Measurements from ENCODE around the gene NAALADL2. TPM values are rescaled to one million over a fixed set of nuclear protein-coding genes. Genes with fewer than 3 reads are reported as not detected.

NAALADL2 gene
- total RNA-seq, 1 experiment from 2014 or later = 3.1 TPM

GRCh38 chr3:175619369-175619768, 760.2 kb downstream of the NAALADL2 start:
- H3K4me3 ChIP-seq = no peak overlapping the region
- no peaks in the 10 kb centered on the region for H3K4me1 ChIP-seq
- H3K36me3 ChIP-seq = no peaks in the 10 kb centered on the region
- H3K27ac ChIP-seq = no peak overlapping the region
- no peak for DNase-seq
- H3K9me3 ChIP-seq (replicated peaks) = no peaks in the 10 kb centered on the region
- no peaks in the 10 kb centered on the region for H3K27me3 ChIP-seq

GRCh38 chr3:175620093-175620492, 761.0 kb downstream of the NAALADL2 start:
- DNase-seq = no peak
- no peaks in the 10 kb centered on the region for H3K27me3 ChIP-seq
- H3K27ac ChIP-seq = no peak overlapping the region
- no peaks in the 10 kb centered on the region for H3K4me1 ChIP-seq
- H3K36me3 ChIP-seq = no peaks in the 10 kb centered on the region
- no peaks in the 10 kb centered on the region for H3K9me3 ChIP-seq (replicated peaks)
- H3K4me3 ChIP-seq = no peak overlapping the region

- no peaks in the 10 kb centered on the region for H3K36me3 ChIP-seq
- no peaks in the 10 kb centered on the region for H3K9me3 ChIP-seq (replicated peaks)
- H3K4me3 ChIP-seq = no peak overlapping the region
- no peak for DNase-seq
- no peaks in the 10 kb centered on the region for H3K27me3 ChIP-seq
- no peaks in the 10 kb centered on the region for H3K4me1 ChIP-seq
- H3K27ac ChIP-seq = no peak overlapping the region
These were observed 761.4 kb downstream of the NAALADL2 start for GRCh38 chr3:175620532-175620931.

- H3K9me3 ChIP-seq (replicated peaks) = no peaks in the 10 kb centered on the region
- H3K27ac ChIP-seq = no peak overlapping the region
- no peaks in the 10 kb centered on the region for H3K36me3 ChIP-seq
- H3K4me1 ChIP-seq = no peaks in the 10 kb centered on the region
- no peak for DNase-seq
- no peaks in the 10 kb centered on the region for H3K27me3 ChIP-seq
- H3K4me3 ChIP-seq = no peak overlapping the region
These were observed 781.8 kb downstream of the NAALADL2 start for GRCh38 chr3:175640958-175641357.

- no peak overlapping the region for H3K27ac ChIP-seq
- no peaks in the 10 kb centered on the region for H3K36me3 ChIP-seq
- no peak overlapping the region for H3K4me3 ChIP-seq
- no peaks in the 10 kb centered on the region for H3K27me3 ChIP-seq
- H3K4me1 ChIP-seq = no peaks in the 10 kb centered on the region
- DNase-seq = no peak
- H3K9me3 ChIP-seq (replicated peaks) = no peaks in the 10 kb centered on the region
These were observed 787.7 kb downstream of the NAALADL2 start for GRCh38 chr3:175646865-175647264.

DNA sequence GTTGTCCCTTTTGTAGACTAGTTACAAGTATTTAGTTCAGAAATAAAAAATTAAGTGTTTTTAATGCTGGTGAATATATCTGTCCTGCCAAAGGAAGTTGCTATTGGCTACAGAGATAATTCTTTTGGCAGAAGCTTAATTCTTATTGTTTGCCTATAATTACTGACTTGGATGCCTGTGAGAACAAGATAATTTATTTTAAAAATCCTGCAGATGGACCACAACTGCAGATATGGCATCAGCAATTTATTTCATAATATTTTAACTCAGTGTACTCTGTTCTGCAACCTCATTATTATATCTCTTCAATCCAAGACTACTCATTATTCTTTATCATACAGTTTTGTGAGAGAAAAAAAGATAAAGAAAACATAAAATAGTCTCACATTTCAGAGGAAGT, 789.8 kb downstream of the NAALADL2 start:
- Histone ChIP-seq H3K4me1 (no peaks in the 10 kb centered on the region), H3K4me3 (no peak overlapping the region), H3K27me3 (no peaks in the 10 kb centered on the region), H3K27ac (no peak overlapping the region), H3K36me3 (no peaks in the 10 kb centered on the region), H3K9me3 (replicated peaks) (no peaks in the 10 kb centered on the region)
- no peak for DNase-seq

DNA sequence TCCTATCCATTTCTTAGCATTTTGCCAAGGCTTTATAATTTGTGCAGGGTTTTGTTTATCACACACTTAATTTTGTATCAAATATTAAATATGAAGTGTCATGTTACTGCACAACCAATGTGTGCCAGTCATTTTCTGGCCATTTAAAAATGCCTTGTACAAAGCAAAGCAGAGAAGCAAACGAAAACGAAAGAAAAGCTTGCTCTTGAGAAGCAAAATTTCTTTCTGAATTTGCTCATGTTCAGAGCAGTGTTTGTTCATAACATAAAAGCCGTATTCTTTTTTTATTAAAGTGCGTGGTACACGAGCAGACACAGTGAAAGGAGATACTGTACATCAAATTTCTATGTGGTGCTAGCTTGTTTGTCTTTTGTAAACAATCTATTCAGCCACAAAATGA, 792.6 kb downstream of the NAALADL2 start:
- no peaks in the 10 kb centered on the region for H3K4me1 ChIP-seq
- no peak overlapping the region for H3K27ac ChIP-seq
- no peak for DNase-seq
- H3K27me3 ChIP-seq = no peaks in the 10 kb centered on the region
- H3K36me3 ChIP-seq = no peaks in the 10 kb centered on the region
- H3K9me3 ChIP-seq (replicated peaks) = no peaks in the 10 kb centered on the region
- no peak overlapping the region for H3K4me3 ChIP-seq

GRCh38 chr3:175655351-175655750, 796.2 kb downstream of the NAALADL2 start:
- no peak overlapping the region for H3K27ac ChIP-seq
- no peaks in the 10 kb centered on the region for H3K4me1 ChIP-seq
- no peaks in the 10 kb centered on the region for H3K36me3 ChIP-seq
- H3K9me3 ChIP-seq (replicated peaks) = no peaks in the 10 kb centered on the region
- no peak overlapping the region for H3K4me3 ChIP-seq
- no peak for DNase-seq
- H3K27me3 ChIP-seq = no peaks in the 10 kb centered on the region

DNA sequence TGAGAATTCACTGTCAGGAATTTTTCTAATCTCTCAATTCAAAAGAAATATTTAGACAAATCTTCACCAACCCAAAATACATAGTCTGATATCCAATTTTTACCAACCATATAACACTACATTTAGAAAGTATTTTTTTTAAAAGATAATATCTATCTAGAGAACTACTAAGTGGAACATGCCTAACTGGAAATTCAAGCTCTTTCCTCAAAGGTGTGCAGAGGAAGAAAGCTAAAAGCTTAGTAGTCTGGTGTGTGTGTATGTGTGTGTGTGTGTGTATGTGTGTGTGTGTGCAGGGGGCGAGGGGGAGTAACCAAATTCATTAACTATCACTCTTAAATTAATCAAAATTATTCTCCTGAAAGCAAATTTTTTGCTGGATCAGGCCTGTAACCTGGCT, 797.3 kb downstream of the NAALADL2 start:
- Histone ChIP-seq H3K4me1 (no peaks in the 10 kb centered on the region), H3K36me3 (no peaks in the 10 kb centered on the region), H3K27ac (no peak overlapping the region), H3K4me3 (no peak overlapping the region), H3K9me3 (replicated peaks) (no peaks in the 10 kb centered on the region), H3K27me3 (no peaks in the 10 kb centered on the region)
- no peak for DNase-seq

GRCh38 chr3:175659670-175660350, 800.7 kb downstream of the NAALADL2 start:
- no peaks in the 10 kb centered on the region for H3K4me1 ChIP-seq
- H3K36me3 ChIP-seq = no peaks in the 10 kb centered on the region
- DNase-seq = no peak
- H3K27me3 ChIP-seq = no peaks in the 10 kb centered on the region
- H3K9me3 ChIP-seq (replicated peaks) = no peaks in the 10 kb centered on the region
- no peak overlapping the region for H3K4me3 ChIP-seq
- H3K27ac ChIP-seq = no peak overlapping the region

DNA sequence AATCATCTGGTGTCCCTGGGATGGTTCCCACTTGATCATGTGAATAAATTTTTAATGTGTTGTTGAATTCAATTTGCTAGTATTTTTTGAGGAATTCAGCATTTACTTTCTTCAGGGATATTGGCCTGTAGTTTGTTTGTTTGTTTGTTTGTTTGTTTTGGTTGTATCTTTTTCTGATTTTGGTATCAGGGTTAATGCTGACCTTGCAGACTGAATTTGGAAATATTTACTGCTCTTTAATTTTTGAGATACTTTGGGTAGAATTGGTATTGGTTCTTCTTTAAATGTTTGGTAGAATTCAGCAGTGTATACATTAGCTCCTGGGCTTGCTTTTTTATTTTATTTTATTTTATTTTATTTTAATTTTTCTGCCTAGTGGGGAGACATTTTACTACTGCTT, 803.7 kb downstream of the NAALADL2 start:
- H3K27me3 ChIP-seq = no peaks in the 10 kb centered on the region
- no peak overlapping the region for H3K27ac ChIP-seq
- H3K9me3 ChIP-seq (replicated peaks) = no peaks in the 10 kb centered on the region
- H3K36me3 ChIP-seq = no peaks in the 10 kb centered on the region
- DNase-seq = no peak
- no peaks in the 10 kb centered on the region for H3K4me1 ChIP-seq
- H3K4me3 ChIP-seq = no peak overlapping the region

DNA sequence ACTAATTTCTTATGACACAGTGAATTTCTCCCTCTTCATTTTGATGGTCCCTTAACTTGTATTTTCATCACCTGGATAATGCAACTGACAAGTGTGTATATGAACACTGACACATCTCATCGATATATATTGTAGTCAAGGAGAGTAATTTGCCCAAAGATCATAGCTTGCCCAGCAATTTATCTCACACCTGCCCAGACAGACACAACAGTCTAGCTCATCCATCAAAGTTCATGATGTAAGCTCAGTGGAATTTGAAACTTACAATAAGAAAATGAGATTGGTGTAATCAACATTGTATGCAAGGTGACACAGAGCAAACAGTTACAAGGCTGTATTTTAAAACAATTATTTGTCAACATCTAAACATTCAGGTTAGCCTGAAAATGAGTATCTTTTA, 805.8 kb downstream of the NAALADL2 start:
- Histone ChIP-seq H3K36me3 (no peaks in the 10 kb centered on the region), H3K4me3 (no peak overlapping the region), H3K27ac (no peak overlapping the region), H3K27me3 (no peaks in the 10 kb centered on the region), H3K9me3 (replicated peaks) (no peaks in the 10 kb centered on the region), H3K4me1 (no peaks in the 10 kb centered on the region)
- DNase-seq = no peak

- no peak overlapping the region for H3K27ac ChIP-seq
- no peaks in the 10 kb centered on the region for H3K36me3 ChIP-seq
- peaks cover 9% of the 10 kb centered on the region; the same call in 1 of the 2 replicates for H3K4me1 ChIP-seq
- H3K9me3 ChIP-seq (replicated peaks) = no peaks in the 10 kb centered on the region
- no peaks in the 10 kb centered on the region for H3K27me3 ChIP-seq
- no peak overlapping the region for H3K4me3 ChIP-seq
- no peak for DNase-seq
These were observed 809.2 kb downstream of the NAALADL2 start for GRCh38 chr3:175668300-175668699.

GRCh38 chr3:175670557-175670956, 811.4 kb downstream of the NAALADL2 start:
- Histone ChIP-seq H3K36me3 (no peaks in the 10 kb centered on the region), H3K4me1 (peaks cover 9% of the 10 kb centered on the region; the same call in 1 of the 2 replicates), H3K4me3 (no peak overlapping the region), H3K27me3 (no peaks in the 10 kb centered on the region), H3K9me3 (replicated peaks) (no peaks in the 10 kb centered on the region; the same call in 1 of the 2 replicates), H3K27ac (no peak overlapping the region)
- DNase-seq = no peak

DNA sequence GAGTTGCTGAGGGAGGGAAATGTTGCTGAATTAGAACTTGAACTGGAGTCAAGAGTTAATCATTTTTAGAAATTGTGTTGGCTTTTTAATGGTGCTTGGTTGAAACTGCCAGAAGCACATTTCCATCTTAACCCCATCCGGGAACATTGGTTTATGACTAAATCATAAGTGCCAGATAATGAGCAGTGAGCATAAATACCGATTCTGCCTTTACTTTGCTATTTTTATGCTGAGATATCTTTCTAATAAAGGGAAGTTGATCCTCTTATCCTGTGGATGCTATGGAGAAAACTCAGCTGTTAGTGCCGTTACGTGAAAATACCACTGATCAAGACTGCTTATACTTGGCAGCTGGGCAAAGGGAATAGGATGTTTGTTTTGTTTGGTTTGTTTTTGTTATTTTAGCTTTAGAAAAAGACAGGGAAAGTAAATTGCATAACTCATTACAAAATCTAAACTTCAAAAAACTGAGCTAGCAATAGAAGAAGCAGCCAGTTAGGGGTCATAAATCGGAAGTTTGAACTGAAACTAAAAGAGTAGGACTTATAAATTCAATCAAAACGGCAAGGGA, 813.1 kb downstream of the NAALADL2 start:
- H3K27me3 ChIP-seq = no peaks in the 10 kb centered on the region
- peaks cover 9% of the 10 kb centered on the region; the same call in 1 of the 2 replicates for H3K4me1 ChIP-seq
- peak overlapping the region; percentile 51 for H3K4me3 ChIP-seq
- peak overlapping the region; percentile 58 for H3K27ac ChIP-seq
- peak; percentile 15 to 63 for DNase-seq
- H3K9me3 ChIP-seq (replicated peaks) = no peaks in the 10 kb centered on the region; the same call in 1 of the 2 replicates
- no peaks in the 10 kb centered on the region for H3K36me3 ChIP-seq

- Histone ChIP-seq H3K27ac (peak overlapping the region; percentile 74), H3K27me3 (no peaks in the 10 kb centered on the region), H3K4me3 (no peak overlapping the region), H3K4me1 (peaks cover 23% of the 10 kb centered on the region), H3K36me3 (no peaks in the 10 kb centered on the region), H3K9me3 (replicated peaks) (peaks cover 12% of the 10 kb centered on the region)
- peak; percentile 11 to 57 for DNase-seq
These were observed 820.4 kb downstream of the NAALADL2 start for GRCh38 chr3:175679568-175679967.
